ENCODE measurements around the gene C3AR1. TPM values are rescaled to one million over a fixed set of nuclear protein-coding genes. Genes with fewer than 3 reads are reported as not detected.

C3AR1 gene
- total RNA-seq, 1 experiment from 2014 or later: not detected

DNA sequence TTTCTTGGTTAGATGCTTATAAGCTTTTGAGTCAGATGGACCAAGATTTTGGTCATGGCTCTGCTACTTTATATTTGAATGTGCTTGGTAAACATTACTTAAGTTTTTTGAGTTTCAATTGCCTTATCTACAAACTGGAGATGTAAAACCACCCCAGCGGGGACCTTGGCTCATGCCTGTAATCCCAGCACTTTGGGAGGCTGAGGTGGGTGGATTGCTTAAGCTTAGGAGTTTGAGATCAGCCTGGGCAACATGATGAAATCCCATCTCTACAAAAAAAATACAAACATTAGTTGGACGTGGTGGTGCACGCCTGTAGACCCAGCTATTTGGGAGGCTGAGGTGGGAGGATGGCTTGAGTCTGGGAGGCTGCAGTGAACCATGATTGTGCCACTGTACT lies 27.1 kb upstream of the C3AR1 start:
- H2BK12ac ChIP-seq (ENCODE audit: insufficient read length, low read depth, low read length): no peak overlapping the region
- H3K79me2 ChIP-seq (ENCODE audit: insufficient read depth, low read length): no peaks in the 10 kb centered on the region
- no peak overlapping the region for H4K5ac ChIP-seq (ENCODE audit: insufficient read length, low read depth, low read length)
- no peak overlapping the region for H2BK120ac ChIP-seq (ENCODE audit: low read depth, low read length, poor library complexity, severe bottlenecking)
- no peaks in the 10 kb centered on the region for H3K27me3 ChIP-seq (ENCODE audit: insufficient read depth, low read length)
- TF ChIP-seq, protein P1, sequence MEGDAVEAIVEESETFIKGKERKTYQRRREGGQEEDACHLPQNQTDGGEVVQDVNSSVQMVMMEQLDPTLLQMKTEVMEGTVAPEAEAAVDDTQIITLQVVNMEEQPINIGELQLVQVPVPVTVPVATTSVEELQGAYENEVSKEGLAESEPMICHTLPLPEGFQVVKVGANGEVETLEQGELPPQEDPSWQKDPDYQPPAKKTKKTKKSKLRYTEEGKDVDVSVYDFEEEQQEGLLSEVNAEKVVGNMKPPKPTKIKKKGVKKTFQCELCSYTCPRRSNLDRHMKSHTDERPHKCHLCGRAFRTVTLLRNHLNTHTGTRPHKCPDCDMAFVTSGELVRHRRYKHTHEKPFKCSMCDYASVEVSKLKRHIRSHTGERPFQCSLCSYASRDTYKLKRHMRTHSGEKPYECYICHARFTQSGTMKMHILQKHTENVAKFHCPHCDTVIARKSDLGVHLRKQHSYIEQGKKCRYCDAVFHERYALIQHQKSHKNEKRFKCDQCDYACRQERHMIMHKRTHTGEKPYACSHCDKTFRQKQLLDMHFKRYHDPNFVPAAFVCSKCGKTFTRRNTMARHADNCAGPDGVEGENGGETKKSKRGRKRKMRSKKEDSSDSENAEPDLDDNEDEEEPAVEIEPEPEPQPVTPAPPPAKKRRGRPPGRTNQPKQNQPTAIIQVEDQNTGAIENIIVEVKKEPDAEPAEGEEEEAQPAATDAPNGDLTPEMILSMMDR (conservative IDR thresholded peaks at IDR 0.05): no peak
- H3K18ac ChIP-seq (ENCODE audit: insufficient read length, low read depth, low read length): no peak overlapping the region
- H3K79me1 ChIP-seq (ENCODE audit: insufficient read depth, low read depth, low read length, poor library complexity, severe bottlenecking): no peaks in the 10 kb centered on the region
- H3K27me3 Mint-ChIP-seq (ENCODE audit: low read depth): no peaks in the 10 kb centered on the region
- H3K23me2 ChIP-seq (ENCODE audit: insufficient read length, low read depth, low read length, poor library complexity, severe bottlenecking): no peaks in the 10 kb centered on the region
- H3K4me1 ChIP-seq (ENCODE audit: insufficient read depth, low read length): no peaks in the 10 kb centered on the region
- H3K14ac ChIP-seq (ENCODE audit: insufficient read depth, low read length): no peak overlapping the region
- no peak for DNase-seq
- H3K4me1 Mint-ChIP-seq: no peaks in the 10 kb centered on the region
- no CpG with 5 or more reads among the region's 3 CpGs for WGBS (ENCODE audit: extremely low coverage, insufficient read length, low lambda C conversion rate)
- H2BK5ac ChIP-seq (ENCODE audit: insufficient read length, low read length): no peak overlapping the region
- H3T11ph ChIP-seq (ENCODE audit: low read length): no peak overlapping the region
- H3K9me3 Mint-ChIP-seq: no peaks in the 10 kb centered on the region
- no peaks in the 10 kb centered on the region for H4K20me1 ChIP-seq (ENCODE audit: control insufficient read depth, insufficient read depth, insufficient read length)
- H3K27ac Mint-ChIP-seq: no peak overlapping the region
- H2BK15ac ChIP-seq (ENCODE audit: low read depth, low read length): no peak overlapping the region
- H2AFZ ChIP-seq (ENCODE audit: low read length): no peak overlapping the region
- H3K9me3 ChIP-seq (ENCODE audit: control insufficient read depth, low read depth, low read length): no peaks in the 10 kb centered on the region
- H4K8ac ChIP-seq (replicated peaks; ENCODE audit: insufficient read length, low read depth, low read length): no peak overlapping the region
- H3K36me3 Mint-ChIP-seq (ENCODE audit: insufficient read depth in 1 of 3, low read depth in 3 of 3): peaks cover 17 to 76% (median 68%) of the 10 kb centered on the region in 3 experiments; a peak in 6 of 7 replicates
- no peak overlapping the region for H3K4ac ChIP-seq (ENCODE audit: low read depth, low read length)
- H3K27ac ChIP-seq (ENCODE audit: insufficient read length, low read depth, low read length): no peak overlapping the region
- no peak overlapping the region for H3K9ac ChIP-seq (ENCODE audit: extremely low read depth, insufficient read length, low read length)
- H3K4me2 ChIP-seq (ENCODE audit: insufficient read depth, insufficient read length, low read length): no peak overlapping the region
- H3K56ac ChIP-seq (ENCODE audit: insufficient read length, low read depth, low read length): no peak overlapping the region
- H4K91ac ChIP-seq (ENCODE audit: insufficient read length, low read depth, low read length): no peak overlapping the region
- H3K4me3 Mint-ChIP-seq: no peak overlapping the region
- no peak overlapping the region for H2BK20ac ChIP-seq (ENCODE audit: low read depth, low read length, poor library complexity, severe bottlenecking)
- H3K23ac ChIP-seq (ENCODE audit: insufficient read length, low read depth, low read length): no peak overlapping the region
- no peak overlapping the region for H2AK5ac ChIP-seq (ENCODE audit: insufficient read length, low read length)

Measured in H9 (cell line).